Panc1 (cell line): ENCODE data around the gene DDX10. TPM values are rescaled to one million over a fixed set of nuclear protein-coding genes. Genes with fewer than 3 reads are reported as not detected.

Experiments used
- ATAC-seq: fragments of 200-7000 bp; cut with Tn5 transposase; 2 replicates; pipeline ENCODE4 v1.9.1; 2020; ENCODE audit warnings: mild to moderate bottlenecking, moderate library complexity
- BruUV-seq: library from RNA; stranded (reverse); fragments of 400-500 nt; replicated peaks from 2 replicates; lab custom pipeline; 2021; lab: Mats Ljungman, UMichigan
- CTCF ChIA-PET: fragments of 300-600 bp; sonication (Branson Sonifier 250); formaldehyde crosslinking; loops from one replicate; lab custom pipeline; 2022; ENCODE audit warnings: antibody characterized with exemption; lab: Charles Lee
- POLR2A ChIA-PET: fragments of 300-600 bp; sonication (Branson Sonifier 250); formaldehyde crosslinking; loops from one replicate; lab custom pipeline; 2022; ENCODE audit warnings: antibody characterized with exemption; lab: Charles Lee
- DNase-seq: peaks from one replicate; pipeline ENCODE4 v3.0.0-alpha.2; 2010; ENCODE audit warnings: low read depth, low spot score
- H3K27ac ChIP-seq: 2 replicates; pipeline ENCODE4 v1.5.1; 2011; ENCODE audit warnings: mild to moderate bottlenecking, low read length, inconsistent platforms
- H3K27me3 ChIP-seq: fragments of 200-500 bp; sonication (Bioruptor generic); 2 replicates; pipeline ENCODE4 v1.6.0; 2014; ENCODE audit warnings: low read length, inconsistent platforms; ENCODE audit not compliant: control insufficient read depth, insufficient read depth
- H3K36me3 ChIP-seq: fragments of 200-500 bp; sonication (Bioruptor generic); 2 replicates; pipeline ENCODE4 v1.5.1; 2014; ENCODE audit warnings: inconsistent platforms, mild to moderate bottlenecking, low read length, moderate library complexity; ENCODE audit not compliant: control insufficient read depth, insufficient read depth
- H3K4me1 ChIP-seq: 2 replicates; pipeline ENCODE4 v1.5.1; 2011; ENCODE audit warnings: inconsistent platforms, mild to moderate bottlenecking, low read length, moderate library complexity; ENCODE audit not compliant: control insufficient read depth, insufficient read depth
- H3K4me3 ChIP-seq, 2 experiments: 2 replicates each; pipeline ENCODE4 v1.5.1; 2011 to 2012; ENCODE audit warnings: low read depth in 2 of 2, low read length in 2 of 2, mild to moderate bottlenecking in 2 of 2, inconsistent platforms in 1 of 2, moderate library complexity in 1 of 2
- H3K9me3 ChIP-seq: fragments of 200-500 bp; sonication (Bioruptor generic); 2 replicates; pipeline ENCODE4 v1.5.1; 2014; ENCODE audit warnings: low read depth, mild to moderate bottlenecking, inconsistent platforms, low read length, moderate library complexity; ENCODE audit not compliant: control insufficient read depth, insufficient read depth
- CTCF ChIP-seq: fragments of 450-650 bp; IDR thresholded peaks from 2 replicates; pipeline ENCODE4 v1.5.1; 2017; ENCODE audit warnings: mild to moderate bottlenecking
- POLR2AphosphoS5 ChIP-seq: IDR thresholded peaks from 2 replicates; pipeline ENCODE4 v1.6.1; 2012; ENCODE audit warnings: mild to moderate bottlenecking, low read depth, low read length, moderate library complexity
- REST ChIP-seq, 2 experiments: IDR thresholded peaks; 2 replicates each; pipeline ENCODE4 v1.6.1; 2011 to 2012; ENCODE audit warnings: low read depth in 2 of 2, control low read depth in 1 of 2, low read length in 1 of 2, mild to moderate bottlenecking in 1 of 2, moderate library complexity in 1 of 2; ENCODE audit not compliant: insufficient read depth in 1 of 2
- SIN3A ChIP-seq: IDR thresholded peaks from 2 replicates; pipeline ENCODE4 v1.6.1; 2012; ENCODE audit warnings: low read depth, mild to moderate bottlenecking, low read length, moderate library complexity, borderline replicate concordance; ENCODE audit not compliant: insufficient read depth
- TCF7L2 ChIP-seq: IDR thresholded peaks from 2 replicates; pipeline ENCODE4 v1.6.1; 2011; ENCODE audit warnings: mild to moderate bottlenecking, low read depth, low read length, inconsistent platforms
- in situ Hi-C: cut with HindIII; loops from 2 replicates; pipeline ENCODE4 v1.10.0; 2016; ENCODE audit warnings: low sequenced_read_pairs, low pct_unique_long_range_greater_than_20kb
- intact Hi-C: fragments of 100-400 bp; cut with micrococcal nuclease; formaldehyde crosslinking; loops from one replicate; pipeline ENCODE4 v1.10.0; 2022; ENCODE audit not compliant: unreplicated experiment
- total RNA-seq: library from RNA; stranded (reverse); gene quantifications from one replicate; pipeline ENCODE4 v1.2.1, GENCODE V29; 2021; ENCODE audit not compliant: unreplicated experiment

The DDX10 gene
- total RNA-seq, 1 experiment from 2014 or later = 48.8 TPM

- no peak for TF ChIP-seq POLR2AphosphoS5
- TF ChIP-seq REST (IDR thresholded peaks at IDR 0.05; ENCODE audit: insufficient read depth in 1 of 2, low read depth in 2 of 2, low read length in 1 of 2) = no peak
- no peak for TF ChIP-seq TCF7L2
- no peak for TF ChIP-seq CTCF
- TF ChIP-seq SIN3A = no peak
- BruUV-seq = no TSS peak
- intact Hi-C loops (no loop called here), in situ Hi-C loops (no loop called here)
- CTCF ChIA-PET = no interaction called here
- POLR2A ChIA-PET = no interaction called here
- no peaks in the 10 kb centered on the region for H3K9me3 ChIP-seq
- DNase-seq (no peak), ATAC-seq (no peak)
- H3K4me3 ChIP-seq = no peak overlapping the region
- H3K27me3 ChIP-seq = no peaks in the 10 kb centered on the region
- no peak overlapping the region for H3K27ac ChIP-seq
- H3K4me1 ChIP-seq = no peaks in the 10 kb centered on the region
- no peaks in the 10 kb centered on the region for H3K36me3 ChIP-seq
Measured at GRCh38 chr11:108913204-108913603, 248.3 kb downstream of the DDX10 start.

- BruUV-seq = no TSS peak
- intact Hi-C loops (no loop called here), in situ Hi-C loops (no loop called here)
- TF ChIP-seq POLR2AphosphoS5 = no peak
- TF ChIP-seq REST (IDR thresholded peaks at IDR 0.05; ENCODE audit: insufficient read depth in 1 of 2, low read depth in 2 of 2, low read length in 1 of 2) = no peak
- TF ChIP-seq CTCF = no peak
- no peak for TF ChIP-seq SIN3A
- DNase-seq (no peak), ATAC-seq (no peak)
- Histone ChIP-seq H3K9me3 (no peaks in the 10 kb centered on the region), H3K27ac (no peak overlapping the region), H3K4me3 (no peak overlapping the region), H3K4me1 (no peaks in the 10 kb centered on the region), H3K36me3 (no peaks in the 10 kb centered on the region), H3K27me3 (no peaks in the 10 kb centered on the region)
- CTCF ChIA-PET = no interaction called here
- POLR2A ChIA-PET = no interaction called here
Measured at GRCh38 chr11:108914211-108914610, 249.3 kb downstream of the DDX10 start.
